Left kidney (tissue), 8 donors: ENCODE measurements around the gene SLC5A5. TPM values are rescaled to one million over a fixed set of nuclear protein-coding genes. Genes with fewer than 3 reads are reported as not detected.
A peak's percentile ranks its signal among the peaks of the same experiment; 100 is the strongest.

Experiments used
- DNase-seq: peaks from one replicate; pipeline ENCODE4 v3.0.0-alpha.2; 2013
- long read RNA-seq, 8 donors: transcript quantifications; one replicate each; lab custom pipeline, GENCODE V29; 2026
- polyA plus RNA-seq: library from polyadenylated mRNA; unstranded; fragments of 120-200 nt; gene quantifications from one replicate; pipeline ENCODE4 v1.2.1, GENCODE V29; 2013; ENCODE audit not compliant: insufficient read length

Gene SLC5A5
- polyA plus RNA-seq, result 0.12 TPM
- long read RNA-seq, donor 1, result 0 reads
- long read RNA-seq, donor 2, result 0 reads
- long read RNA-seq, donor 3, result 0 reads
- long read RNA-seq, donor 4, result 0 reads
- long read RNA-seq, donor 5, result 0 reads
- long read RNA-seq, donor 6, result 0 reads
- long read RNA-seq, donor 7, result 0 reads
- long read RNA-seq, donor 8, result 0 reads

- DNase-seq, result no peak
Observed at GRCh38 chr19:17871878-17872250, at the start of gene SLC5A5. Gene SLC5A5, plus strand, starts transcription at chr19:17871945. Its CDS starts 375 bp downstream, at chr19:17872320.

- no peak for DNase-seq
Observed at GRCh38 chr19:17824339-17824738, 47.4 kb upstream of the SLC5A5 start.

- no peak for DNase-seq
Observed at GRCh38 chr19:17826508-17827056, 45.2 kb upstream of the SLC5A5 start.

- peak; percentile 30 for DNase-seq
Observed at GRCh38 chr19:17829855-17830566, 41.7 kb upstream of the SLC5A5 start.

GRCh38 chr19:17830567-17831418 is 41.0 kb upstream of the SLC5A5 start:
- DNase-seq, result peak; percentile 57

GRCh38 chr19:17831419-17831888 is 40.3 kb upstream of the SLC5A5 start:
- DNase-seq, result no peak

GRCh38 chr19:17832443-17833208 is 39.1 kb upstream of the SLC5A5 start:
- no peak for DNase-seq

- no peak for DNase-seq
Observed at GRCh38 chr19:17834350-17835181, 37.2 kb upstream of the SLC5A5 start.

GRCh38 chr19:17835182-17836006 is 36.4 kb upstream of the SLC5A5 start:
- no peak for DNase-seq

- no peak for DNase-seq
Observed at GRCh38 chr19:17836530-17836929, 35.2 kb upstream of the SLC5A5 start.

- no peak for DNase-seq
Observed at GRCh38 chr19:17837972-17838371, 33.8 kb upstream of the SLC5A5 start.

- no peak for DNase-seq
Observed at GRCh38 chr19:17840019-17840418, 31.7 kb upstream of the SLC5A5 start.

- DNase-seq, result no peak
Observed at GRCh38 chr19:17841371-17841809, 30.4 kb upstream of the SLC5A5 start.

- peak; percentile 85 for DNase-seq
Observed at GRCh38 chr19:17841810-17842662, 29.7 kb upstream of the SLC5A5 start.

GRCh38 chr19:17842663-17843291 is 29.0 kb upstream of the SLC5A5 start:
- DNase-seq, result no peak

GRCh38 chr19:17843292-17843827 is 28.4 kb upstream of the SLC5A5 start:
- DNase-seq, result no peak

- no peak for DNase-seq
Observed at GRCh38 chr19:17843908-17844490, 27.7 kb upstream of the SLC5A5 start.

- DNase-seq, result no peak
Observed at GRCh38 chr19:17846146-17846545, 25.6 kb upstream of the SLC5A5 start.
